Measurements from ENCODE around the gene CCDC175. TPM values are rescaled to one million over a fixed set of nuclear protein-coding genes. Genes with fewer than 3 reads are reported as not detected.

The CCDC175 gene
- total and polyA plus RNA-seq, 2 experiments from 2014 or later, result not detected

GRCh38 chr14:59461891-59462290, 114.7 kb downstream of the CCDC175 start:
- H3K36me3 ChIP-seq (replicated peaks; ENCODE audit: insufficient read depth, low read depth), result no peaks in the 10 kb centered on the region
- no peaks in the 10 kb centered on the region for H3K27me3 ChIP-seq
- H3K79me2 ChIP-seq, result no peaks in the 10 kb centered on the region
- no peaks in the 10 kb centered on the region for H4K20me1 ChIP-seq (ENCODE audit: insufficient read depth, poor library complexity, severe bottlenecking)
- no peak for TF ChIP-seq CTCF (IDR thresholded peaks at IDR 0.05; ENCODE audit: poor library complexity)
- TF ChIP-seq EZH2 (IDR thresholded peaks at IDR 0.05; ENCODE audit: borderline replicate concordance), result no peak
- TF ChIP-seq EZH2phosphoT487 (IDR thresholded peaks at IDR 0.05; ENCODE audit: low read depth, severe bottlenecking, unreplicated experiment), result no peak
- H2AFZ ChIP-seq, result no peak overlapping the region
- 100% methylated on average over 1 of the region's 1 CpG for WGBS (ENCODE audit: low lambda C conversion rate, missing lambda C conversion rate)
- no peak overlapping the region for H3K27ac ChIP-seq
- no peak overlapping the region for H3K4me3 ChIP-seq
- H3K4me1 ChIP-seq (ENCODE audit: insufficient read depth), result peaks cover 9% of the 10 kb centered on the region
- H3K4me2 ChIP-seq, result no peak overlapping the region
- no peaks in the 10 kb centered on the region for H3K9me2 ChIP-seq (replicated peaks; ENCODE audit: insufficient read depth)
- DNase-seq (ENCODE audit: low spot score), result no peak
- no peaks in the 10 kb centered on the region for H3K9me3 ChIP-seq (ENCODE audit: low read depth)

GRCh38 chr14:59460378-59460777, 116.2 kb downstream of the CCDC175 start:
- no peak for DNase-seq (ENCODE audit: low spot score)
- Histone ChIP-seq H3K79me2 (no peaks in the 10 kb centered on the region), H3K27me3 (no peaks in the 10 kb centered on the region), H3K9me3 (ENCODE audit: low read depth) (no peaks in the 10 kb centered on the region), H3K27ac (no peak overlapping the region), H3K9me2 (replicated peaks; ENCODE audit: insufficient read depth) (no peaks in the 10 kb centered on the region), H4K20me1 (ENCODE audit: insufficient read depth, poor library complexity, severe bottlenecking) (no peaks in the 10 kb centered on the region), H3K4me3 (no peak overlapping the region), H2AFZ (no peak overlapping the region), H3K4me1 (ENCODE audit: insufficient read depth) (peaks cover 9% of the 10 kb centered on the region), H3K36me3 (replicated peaks; ENCODE audit: insufficient read depth, low read depth) (no peaks in the 10 kb centered on the region), H3K4me2 (no peak overlapping the region)
- no peak for TF ChIP-seq EZH2 (IDR thresholded peaks at IDR 0.05; ENCODE audit: borderline replicate concordance)
- no peak for TF ChIP-seq CTCF (IDR thresholded peaks at IDR 0.05; ENCODE audit: poor library complexity)
- no peak for TF ChIP-seq EZH2phosphoT487 (IDR thresholded peaks at IDR 0.05; ENCODE audit: low read depth, severe bottlenecking, unreplicated experiment)
- WGBS (ENCODE audit: low lambda C conversion rate, missing lambda C conversion rate), result 93% methylated on average over 1 of the region's 1 CpG

- no peaks in the 10 kb centered on the region for H3K27me3 ChIP-seq
- WGBS (ENCODE audit: low lambda C conversion rate, missing lambda C conversion rate), result 83% methylated on average over 2 of the region's 2 CpGs
These were observed 118.1 kb downstream of the CCDC175 start for GRCh38 chr14:59458486-59458885.

More at GRCh38 chr14:59458486-59458885, 118.1 kb downstream of the CCDC175 start:
- H3K27ac ChIP-seq, result no peak overlapping the region
- no peaks in the 10 kb centered on the region for H4K20me1 ChIP-seq (ENCODE audit: insufficient read depth, poor library complexity, severe bottlenecking)
- no peaks in the 10 kb centered on the region for H3K9me3 ChIP-seq (ENCODE audit: low read depth)
- no peak overlapping the region for H2AFZ ChIP-seq
- no peaks in the 10 kb centered on the region for H3K4me1 ChIP-seq (ENCODE audit: insufficient read depth)
- DNase-seq (ENCODE audit: low spot score), result no peak
- H3K4me3 ChIP-seq, result no peak overlapping the region
- TF ChIP-seq EZH2phosphoT487 (IDR thresholded peaks at IDR 0.05; ENCODE audit: low read depth, severe bottlenecking, unreplicated experiment) (no peak), CTCF (IDR thresholded peaks at IDR 0.05; ENCODE audit: poor library complexity) (no peak), EZH2 (IDR thresholded peaks at IDR 0.05; ENCODE audit: borderline replicate concordance) (no peak)
- no peaks in the 10 kb centered on the region for H3K79me2 ChIP-seq
- no peaks in the 10 kb centered on the region for H3K9me2 ChIP-seq (replicated peaks; ENCODE audit: insufficient read depth)
- H3K36me3 ChIP-seq (replicated peaks; ENCODE audit: insufficient read depth, low read depth), result no peaks in the 10 kb centered on the region
- H3K4me2 ChIP-seq, result no peak overlapping the region

Measured in hepatocyte (in vitro differentiated cells).